Stimulated activated CD4-positive, alpha-beta T cell treated with anti-CD3 and anti-CD28 coated beads, Interleukin-2, amount 100 ng/mL, for 24 hours (primary cell): ENCODE measurements around the gene PPME1.

Source experiments
- DNase-seq, 2 donors: peaks; one replicate each; pipeline ENCODE4 v3.0.0-alpha.2; 2020

The PPME1 gene

GRCh38 chr11:74283580-74284180 is 112.6 kb downstream of the PPME1 start:
- no peak for DNase-seq

- DNase-seq, result no peak
Measured at GRCh38 chr11:74284466-74284865, 113.4 kb downstream of the PPME1 start.

- no peak for DNase-seq
Measured at GRCh38 chr11:74288161-74288560, 117.1 kb downstream of the PPME1 start.

GRCh38 chr11:74288911-74289310 is 117.8 kb downstream of the PPME1 start:
- no peak for DNase-seq

- DNase-seq, result no peak
Measured at GRCh38 chr11:74297484-74297883, 126.4 kb downstream of the PPME1 start.

- DNase-seq, result no peak
Measured at GRCh38 chr11:74299015-74299414, 127.9 kb downstream of the PPME1 start.
